Pancreas (tissue), 10 donors: Measurements from ENCODE around the gene ADPRHL1. TPM values are rescaled to one million over a fixed set of nuclear protein-coding genes. Genes with fewer than 3 reads are reported as not detected.
A peak's percentile ranks its signal among the peaks of the same experiment; 100 is the strongest.
"Not testable (repeated sequence)": the region's sequence is repeated elsewhere in the genome, so short reads cannot be mapped to it uniquely, and the experiment has no call there.

Experiments
- ATAC-seq, 4 donors: fragments of 200-7000 bp; cut with Tn5 transposase; one replicate each; pipeline versions ENCODE4 v1.8.0 to v1.9.1; 2020; ENCODE audit warnings: mild to moderate bottlenecking in 4 of 4, moderate library complexity in 4 of 4
- DNase-seq, 6 donors: peaks; one replicate each; pipeline ENCODE4 v3.0.0-alpha.2; 2020
- FAIRE-seq: peaks from 2 replicates; lab custom pipeline; 2012; peaks lifted over from hg19 to GRCh38; lab: Jason Lieb, UNC
- H3K27ac ChIP-seq, 4 donors: fragments of 200-600 bp; sonication (generic); 1 replicate in 3 of 4; 2 replicates in 1 of 4; pipeline versions ENCODE4 v1.5.0 to v1.8.0; 2020
- H3K27me3 ChIP-seq, 4 donors: fragments of 200-600 bp; one replicate each; pipeline ENCODE4 v1.8.0; 2021
- H3K36me3 ChIP-seq, 3 donors: fragments of 200-600 bp; sonication (generic) in 1 of 3; one replicate each; pipeline versions ENCODE4 v1.5.0 to v1.8.0; 2020 to 2021
- H3K4me1 ChIP-seq, 3 donors: fragments of 200-600 bp; one replicate each; pipeline ENCODE4 v1.8.0; 2021
- H3K4me3 ChIP-seq, 4 donors: fragments of 200-600 bp; sonication (generic) in 2 of 4; one replicate each; pipeline versions ENCODE4 v1.5.0 to v1.8.0; 2020 to 2021
- H3K9me3 ChIP-seq, 4 donors: fragments of 200-600 bp; one replicate each; pipeline ENCODE4 v1.8.0; 2021
- CTCF ChIP-seq, 4 donors: fragments of 200-600 bp; sonication (generic) in 3 of 4; IDR thresholded peaks; one replicate each; pipeline versions ENCODE4 v1.5.0 to v1.8.0; 2021; ENCODE audit warnings: antibody characterized with exemption in 4 of 4
- WGBS, 2 donors: extraction: QIAGEN DNeasy Blood & Tissue Kit; methylation state at CpG; one replicate each; pipeline ENCODE4 v1.1.7; 2013; 5-methylcytosine and 5-hydroxymethylcytosine counted together
- intact Hi-C, 3 donors: fragments of 100-400 bp; cut with DNase I; formaldehyde crosslinking; loops; one replicate each; pipeline versions ENCODE4 v1.11.1 to v1.14.2; 2022
- polyA plus RNA-seq, 2 donors: library from polyadenylated mRNA; stranded (reverse); fragments of 200-250 nt; gene quantifications; one replicate each; pipeline ENCODE4 v1.2.3, GENCODE V29; 2013
- total RNA-seq, 6 donors: library from RNA; stranded (reverse); fragmentation: NEBNext Ultra II Directional in 4 of 6; extraction: Animal tissue kit (Norgen Biotek cat#: 25700) in 4 of 6; gene quantifications; one replicate each; pipeline versions ENCODE4 v1.2.1 to v1.2.4, GENCODE V29; 2021 to 2023
- donor health status: healthy with polysubstance abuse.
- donor health status: DM: no; HTN: no; CAD: no; lungs with moderate emphysema.
- donor health status: DM: no; HTN: no; CAD: no.
- donor health status: control.
- donor health status: control.
- donor health status: Bipolar disorder and iron deficiency.
- donor health status: DM: yes; HTN: yes; CAD: no.
- donor health status: DM: no; HTN: no; CAD: no.
- donor health status: DM: no; HTN: no; CAD: no.
- donor health status: DM: yes; HTN: yes; CAD: no.

Gene ADPRHL1
- total and polyA plus RNA-seq, 8 donors = 1.2 to 6.0 (median 3.0) TPM

- no peak overlapping the region for H3K27ac ChIP-seq
- H3K4me1 ChIP-seq = no peaks in the 10 kb centered on the region
- TF ChIP-seq CTCF (IDR thresholded peaks at IDR 0.05) = no peak
- WGBS, 2 donors = 62 to 76% methylated on average over 20 of the region's 20 CpGs
- FAIRE-seq (no peak), DNase-seq (peak in 2 of 6 donors; percentile 4 to 35), ATAC-seq (no peak)
- no peaks in the 10 kb centered on the region for H3K9me3 ChIP-seq
- no peaks in the 10 kb centered on the region for H3K36me3 ChIP-seq
- no peaks in the 10 kb centered on the region for H3K27me3 ChIP-seq
- intact Hi-C loops = no loop called here
- no peak overlapping the region for H3K4me3 ChIP-seq
These were observed 79.3 kb downstream of the ADPRHL1 start for GRCh38 chr13:113373811-113374485.

GRCh38 chr13:113371701-113372100 lies 81.6 kb downstream of the ADPRHL1 start:
- ATAC-seq, H3K9me3 ChIP-seq, intact Hi-C loops, H3K36me3 ChIP-seq, FAIRE-seq, H3K27ac ChIP-seq, H3K27me3 ChIP-seq, H3K4me1 ChIP-seq, H3K4me3 ChIP-seq: not testable (repeated sequence)
- WGBS, 2 donors = 82 to 95% methylated on average over 3 of the region's 3 CpGs
- DNase-seq = peak in 2 of 6 donors; percentile 4 to 40

- intact Hi-C loops = no loop called here
- peak in 2 of 6 donors; percentile 4 to 43 for DNase-seq
- TF ChIP-seq CTCF (IDR thresholded peaks at IDR 0.05) = no peak
- H3K4me3 ChIP-seq = no peak overlapping the region
- WGBS, 2 donors = 84 to 85% methylated on average over 13 of the region's 13 CpGs
- H3K27me3 ChIP-seq = no peaks in the 10 kb centered on the region
- H3K36me3 ChIP-seq = no peaks in the 10 kb centered on the region
- H3K4me1 ChIP-seq = no peaks in the 10 kb centered on the region
- ATAC-seq = no peak
- H3K27ac ChIP-seq = no peak overlapping the region
- no peaks in the 10 kb centered on the region for H3K9me3 ChIP-seq
- FAIRE-seq = no peak
These were observed 82.2 kb downstream of the ADPRHL1 start for GRCh38 chr13:113371061-113371460.

- WGBS, 2 donors = 76 to 84% methylated on average over 10 of the region's 10 CpGs
- no peaks in the 10 kb centered on the region for H3K9me3 ChIP-seq
- ATAC-seq (no peak), FAIRE-seq (no peak), DNase-seq (peak in 1 of 6 donors; percentile 17)
- intact Hi-C loops = no loop called here
- H3K36me3 ChIP-seq = no peaks in the 10 kb centered on the region
- no peaks in the 10 kb centered on the region for H3K4me1 ChIP-seq
- H3K27ac ChIP-seq = no peak overlapping the region
- H3K27me3 ChIP-seq = no peaks in the 10 kb centered on the region
- no peak for TF ChIP-seq CTCF (IDR thresholded peaks at IDR 0.05)
- H3K4me3 ChIP-seq = no peak overlapping the region
These were observed 83.4 kb downstream of the ADPRHL1 start for GRCh38 chr13:113369881-113370280.

GRCh38 chr13:113369189-113369588 lies 84.1 kb downstream of the ADPRHL1 start:
- H3K27ac ChIP-seq = no peak overlapping the region
- intact Hi-C loops = no loop called here
- peak in 1 of 6 donors; percentile 33 for DNase-seq
- H3K4me3 ChIP-seq = no peak overlapping the region
- WGBS, 2 donors = 76 to 78% methylated on average over 29 of the region's 29 CpGs
- H3K9me3 ChIP-seq = no peaks in the 10 kb centered on the region
- H3K36me3 ChIP-seq = no peaks in the 10 kb centered on the region
- FAIRE-seq = no peak
- H3K27me3 ChIP-seq = no peaks in the 10 kb centered on the region
- no peak for ATAC-seq
- no peaks in the 10 kb centered on the region for H3K4me1 ChIP-seq
- no peak for TF ChIP-seq CTCF (IDR thresholded peaks at IDR 0.05)

- intact Hi-C loops, H3K4me1 ChIP-seq, H3K27me3 ChIP-seq, H3K4me3 ChIP-seq, H3K36me3 ChIP-seq, FAIRE-seq, ATAC-seq, H3K27ac ChIP-seq, H3K9me3 ChIP-seq: not testable (repeated sequence)
- DNase-seq = peak in 1 of 6 donors; percentile 19
- 81 to 85% methylated on average over 6 of the region's 6 CpGs for WGBS, 2 donors
These were observed 84.9 kb downstream of the ADPRHL1 start for GRCh38 chr13:113368353-113368752.
